Measurements from ENCODE around the gene APBB2.
A peak's percentile ranks its signal among the peaks of the same experiment; 100 is the strongest.

APBB2 gene

GRCh38 chr4:41217020-41217333, 2.6 kb upstream of the APBB2 start:
- H3K36me3 ChIP-seq (ENCODE audit: low read depth): peaks cover 4% of the 10 kb centered on the region
- peak overlapping the region; percentile 54 for H3K4me3 ChIP-seq (ENCODE audit: severe bottlenecking)
- no peaks in the 10 kb centered on the region for H3K27me3 ChIP-seq (ENCODE audit: insufficient read depth, poor library complexity, severe bottlenecking)
- DNase-seq (ENCODE audit: low spot score) (no peak), ATAC-seq (ENCODE audit: low read depth) (no peak)
- H3K27ac ChIP-seq (ENCODE audit: poor library complexity, severe bottlenecking): peak overlapping the region; percentile 79
- no peaks in the 10 kb centered on the region for H3K9me3 ChIP-seq (ENCODE audit: severe bottlenecking)
- H3K4me1 ChIP-seq (ENCODE audit: insufficient read depth, poor library complexity, severe bottlenecking): peaks cover 19% of the 10 kb centered on the region
- TF ChIP-seq, protein P1, sequence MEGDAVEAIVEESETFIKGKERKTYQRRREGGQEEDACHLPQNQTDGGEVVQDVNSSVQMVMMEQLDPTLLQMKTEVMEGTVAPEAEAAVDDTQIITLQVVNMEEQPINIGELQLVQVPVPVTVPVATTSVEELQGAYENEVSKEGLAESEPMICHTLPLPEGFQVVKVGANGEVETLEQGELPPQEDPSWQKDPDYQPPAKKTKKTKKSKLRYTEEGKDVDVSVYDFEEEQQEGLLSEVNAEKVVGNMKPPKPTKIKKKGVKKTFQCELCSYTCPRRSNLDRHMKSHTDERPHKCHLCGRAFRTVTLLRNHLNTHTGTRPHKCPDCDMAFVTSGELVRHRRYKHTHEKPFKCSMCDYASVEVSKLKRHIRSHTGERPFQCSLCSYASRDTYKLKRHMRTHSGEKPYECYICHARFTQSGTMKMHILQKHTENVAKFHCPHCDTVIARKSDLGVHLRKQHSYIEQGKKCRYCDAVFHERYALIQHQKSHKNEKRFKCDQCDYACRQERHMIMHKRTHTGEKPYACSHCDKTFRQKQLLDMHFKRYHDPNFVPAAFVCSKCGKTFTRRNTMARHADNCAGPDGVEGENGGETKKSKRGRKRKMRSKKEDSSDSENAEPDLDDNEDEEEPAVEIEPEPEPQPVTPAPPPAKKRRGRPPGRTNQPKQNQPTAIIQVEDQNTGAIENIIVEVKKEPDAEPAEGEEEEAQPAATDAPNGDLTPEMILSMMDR (IDR thresholded peaks at IDR 0.05; ENCODE audit: poor library complexity, severe bottlenecking): no peak

DNA sequence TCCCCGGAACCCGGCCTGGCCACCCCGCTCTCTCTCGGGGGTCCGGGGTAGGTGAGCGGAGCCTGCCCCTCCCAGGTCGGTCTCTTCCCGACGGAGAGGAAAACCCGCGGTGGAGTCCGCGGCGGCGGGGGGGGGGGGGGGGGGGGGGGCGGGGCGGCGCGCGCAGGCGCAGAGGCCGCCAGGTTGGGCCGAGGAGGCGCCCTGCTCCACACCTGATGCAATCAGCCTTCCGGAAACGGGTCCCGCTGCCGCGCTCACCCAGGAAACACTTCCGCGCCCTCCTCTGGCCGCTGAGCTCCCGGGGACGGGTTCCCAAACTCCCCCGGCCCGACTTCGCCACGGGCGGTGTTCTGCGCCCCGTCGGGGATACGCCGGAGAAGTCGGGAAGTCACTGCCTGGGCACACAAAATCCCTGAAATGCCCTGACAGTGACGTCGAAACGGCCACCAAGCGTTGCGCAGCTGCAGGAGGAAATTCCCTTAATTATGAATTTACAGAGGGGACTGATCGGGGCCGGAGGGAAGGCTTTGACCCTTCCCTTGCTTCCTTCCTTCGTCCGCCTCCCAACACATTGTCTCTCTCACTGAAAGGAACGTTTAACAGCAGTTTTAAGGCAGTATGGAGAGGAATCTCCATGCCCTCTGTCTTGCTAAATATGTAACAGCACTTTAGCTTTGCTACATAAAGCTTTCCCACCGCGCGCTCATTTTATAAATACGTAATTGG, 2.1 kb upstream of the APBB2 start:
- peak; percentile 44 for ATAC-seq (ENCODE audit: low read depth)
- H3K27ac ChIP-seq (ENCODE audit: poor library complexity, severe bottlenecking): peak overlapping the region; percentile 79
- no peaks in the 10 kb centered on the region for H3K9me3 ChIP-seq (ENCODE audit: severe bottlenecking)
- peaks cover 24% of the 10 kb centered on the region for H3K4me1 ChIP-seq (ENCODE audit: insufficient read depth, poor library complexity, severe bottlenecking)
- peak; percentile 88 for DNase-seq (ENCODE audit: low spot score)
- H3K4me3 ChIP-seq (ENCODE audit: severe bottlenecking): peak overlapping the region; percentile 54
- no peaks in the 10 kb centered on the region for H3K27me3 ChIP-seq (ENCODE audit: insufficient read depth, poor library complexity, severe bottlenecking)
- peaks cover 10% of the 10 kb centered on the region for H3K36me3 ChIP-seq (ENCODE audit: low read depth)
- TF ChIP-seq, protein P1 (IDR thresholded peaks at IDR 0.05; ENCODE audit: poor library complexity, severe bottlenecking): peak; percentile 41

DNA sequence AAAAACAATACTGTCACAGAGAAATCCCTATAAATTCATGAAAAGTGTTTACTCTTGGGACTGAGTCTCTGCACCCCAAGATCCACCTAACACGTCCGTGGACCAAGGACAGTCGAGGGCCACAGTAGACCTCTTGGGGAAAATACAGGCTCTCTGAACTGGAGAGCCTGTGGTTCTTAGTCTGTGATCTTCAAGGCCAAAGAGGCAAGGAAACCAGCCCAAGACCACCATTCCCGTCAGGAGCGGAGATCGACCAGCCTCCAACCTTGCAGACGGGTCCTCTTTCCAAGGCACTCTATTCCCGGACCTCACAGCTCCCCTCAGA, 1.6 kb upstream of the APBB2 start:
- H3K36me3 ChIP-seq (ENCODE audit: low read depth): peaks cover 11% of the 10 kb centered on the region
- H3K27me3 ChIP-seq (ENCODE audit: insufficient read depth, poor library complexity, severe bottlenecking): no peaks in the 10 kb centered on the region
- ATAC-seq (ENCODE audit: low read depth) (no peak; the same call in 2 of the 3 replicates), DNase-seq (ENCODE audit: low spot score) (no peak)
- peak overlapping the region; percentile 79 for H3K27ac ChIP-seq (ENCODE audit: poor library complexity, severe bottlenecking)
- TF ChIP-seq, protein P1 (IDR thresholded peaks at IDR 0.05; ENCODE audit: poor library complexity, severe bottlenecking): no peak
- H3K9me3 ChIP-seq (ENCODE audit: severe bottlenecking): no peaks in the 10 kb centered on the region
- peaks cover 24% of the 10 kb centered on the region for H3K4me1 ChIP-seq (ENCODE audit: insufficient read depth, poor library complexity, severe bottlenecking)
- peak overlapping the region; percentile 54 for H3K4me3 ChIP-seq (ENCODE audit: severe bottlenecking)

GRCh38 chr4:41215155-41215554, 813 bp upstream of the APBB2 start:
- H3K4me3 ChIP-seq (ENCODE audit: severe bottlenecking): no peak overlapping the region

GRCh38 chr4:41214825-41215146, 444 bp upstream of the APBB2 start:
- H3K9me3 ChIP-seq (ENCODE audit: severe bottlenecking): no peaks in the 10 kb centered on the region
- H3K27ac ChIP-seq (ENCODE audit: poor library complexity, severe bottlenecking): peak overlapping the region; percentile 79

More at GRCh38 chr4:41215155-41215554, 813 bp upstream of the APBB2 start:
- H3K27ac ChIP-seq (ENCODE audit: poor library complexity, severe bottlenecking): peak overlapping the region; percentile 79
- H3K4me1 ChIP-seq (ENCODE audit: insufficient read depth, poor library complexity, severe bottlenecking): peaks cover 24% of the 10 kb centered on the region
- no peaks in the 10 kb centered on the region for H3K27me3 ChIP-seq (ENCODE audit: insufficient read depth, poor library complexity, severe bottlenecking)
- no peaks in the 10 kb centered on the region for H3K9me3 ChIP-seq (ENCODE audit: severe bottlenecking)
- peaks cover 11% of the 10 kb centered on the region for H3K36me3 ChIP-seq (ENCODE audit: low read depth)
- DNase-seq (ENCODE audit: low spot score): no peak
- ATAC-seq (ENCODE audit: low read depth): no peak
- TF ChIP-seq, protein P1 (IDR thresholded peaks at IDR 0.05; ENCODE audit: poor library complexity, severe bottlenecking): no peak

More at GRCh38 chr4:41214825-41215146, 444 bp upstream of the APBB2 start:
- TF ChIP-seq, protein P1 (IDR thresholded peaks at IDR 0.05; ENCODE audit: poor library complexity, severe bottlenecking): peak; percentile 77
- Histone ChIP-seq H3K36me3 (ENCODE audit: low read depth) (peaks cover 11% of the 10 kb centered on the region), H3K4me1 (ENCODE audit: insufficient read depth, poor library complexity, severe bottlenecking) (peaks cover 24% of the 10 kb centered on the region), H3K4me3 (ENCODE audit: severe bottlenecking) (no peak overlapping the region), H3K27me3 (ENCODE audit: insufficient read depth, poor library complexity, severe bottlenecking) (no peaks in the 10 kb centered on the region)
- ATAC-seq (ENCODE audit: low read depth) (no peak), DNase-seq (ENCODE audit: low spot score) (no peak)

Data from RWPE2 (cell line).